GM06990 (cell line): ENCODE measurements around the gene CITED4.

Source experiments
- DNase-seq: peaks from one replicate; pipeline ENCODE4 v3.0.0-alpha.2; 2011; ENCODE audit not compliant: insufficient read length; ENCODE audit errors: extremely low read depth
- H3K27me3 ChIP-seq: replicated peaks from 2 replicates; pipeline ENCODE4 v1.6.0; 2011; ENCODE audit warnings: low read length; ENCODE audit not compliant: control insufficient read depth, insufficient read depth
- H3K36me3 ChIP-seq: 2 replicates; pipeline ENCODE4 v1.5.1; 2011; ENCODE audit warnings: low read length; ENCODE audit not compliant: control insufficient read depth, insufficient read depth
- H3K4me3 ChIP-seq: replicated peaks from 2 replicates; pipeline ENCODE4 v1.5.1; 2011; ENCODE audit warnings: low read depth, mild to moderate bottlenecking, control low read depth, low read length
- TF ChIP-seq, protein P1 (sequence below): IDR thresholded peaks from 2 replicates; pipeline ENCODE4 v1.5.1; 2011; ENCODE audit warnings: low read length, control low read depth, mild to moderate bottlenecking, inconsistent platforms; ENCODE audit not compliant: insufficient read depth, poor library complexity, severe bottlenecking

CITED4 gene

DNA sequence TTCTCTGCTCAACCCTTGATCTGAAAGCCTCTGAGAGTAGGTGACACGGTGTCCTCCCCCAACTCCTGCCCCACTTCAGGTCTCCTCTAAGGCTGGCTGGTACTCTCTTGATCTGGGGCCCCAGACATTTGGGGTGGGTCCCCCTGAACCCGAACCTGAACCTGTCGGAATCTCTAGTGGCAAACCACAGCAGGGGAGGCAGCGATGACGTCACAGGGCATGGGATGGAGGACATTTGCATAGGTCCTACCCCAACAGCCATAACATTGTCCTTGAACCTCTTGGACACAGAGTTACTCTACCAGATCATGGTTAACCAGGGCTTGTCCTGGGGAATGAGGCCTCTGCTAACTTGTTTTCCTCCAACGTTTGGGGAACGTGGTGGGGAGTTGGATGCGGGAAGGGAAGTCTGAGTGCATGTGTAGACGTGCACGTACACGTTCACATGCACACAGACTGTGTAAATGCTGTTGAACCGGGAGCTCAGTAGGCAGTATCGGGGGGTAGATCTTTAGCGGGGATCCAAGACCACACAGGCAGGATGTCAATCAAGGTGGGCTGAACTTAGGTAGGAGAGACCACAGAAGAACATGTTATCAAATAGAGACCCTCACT is 32.4 kb downstream of the CITED4 start:
- H3K36me3 ChIP-seq = no peaks in the 10 kb centered on the region
- no peak for DNase-seq
- H3K4me3 ChIP-seq = no peak overlapping the region
- H3K27me3 ChIP-seq = no peaks in the 10 kb centered on the region
- TF ChIP-seq, protein P1, sequence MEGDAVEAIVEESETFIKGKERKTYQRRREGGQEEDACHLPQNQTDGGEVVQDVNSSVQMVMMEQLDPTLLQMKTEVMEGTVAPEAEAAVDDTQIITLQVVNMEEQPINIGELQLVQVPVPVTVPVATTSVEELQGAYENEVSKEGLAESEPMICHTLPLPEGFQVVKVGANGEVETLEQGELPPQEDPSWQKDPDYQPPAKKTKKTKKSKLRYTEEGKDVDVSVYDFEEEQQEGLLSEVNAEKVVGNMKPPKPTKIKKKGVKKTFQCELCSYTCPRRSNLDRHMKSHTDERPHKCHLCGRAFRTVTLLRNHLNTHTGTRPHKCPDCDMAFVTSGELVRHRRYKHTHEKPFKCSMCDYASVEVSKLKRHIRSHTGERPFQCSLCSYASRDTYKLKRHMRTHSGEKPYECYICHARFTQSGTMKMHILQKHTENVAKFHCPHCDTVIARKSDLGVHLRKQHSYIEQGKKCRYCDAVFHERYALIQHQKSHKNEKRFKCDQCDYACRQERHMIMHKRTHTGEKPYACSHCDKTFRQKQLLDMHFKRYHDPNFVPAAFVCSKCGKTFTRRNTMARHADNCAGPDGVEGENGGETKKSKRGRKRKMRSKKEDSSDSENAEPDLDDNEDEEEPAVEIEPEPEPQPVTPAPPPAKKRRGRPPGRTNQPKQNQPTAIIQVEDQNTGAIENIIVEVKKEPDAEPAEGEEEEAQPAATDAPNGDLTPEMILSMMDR = no peak

DNA sequence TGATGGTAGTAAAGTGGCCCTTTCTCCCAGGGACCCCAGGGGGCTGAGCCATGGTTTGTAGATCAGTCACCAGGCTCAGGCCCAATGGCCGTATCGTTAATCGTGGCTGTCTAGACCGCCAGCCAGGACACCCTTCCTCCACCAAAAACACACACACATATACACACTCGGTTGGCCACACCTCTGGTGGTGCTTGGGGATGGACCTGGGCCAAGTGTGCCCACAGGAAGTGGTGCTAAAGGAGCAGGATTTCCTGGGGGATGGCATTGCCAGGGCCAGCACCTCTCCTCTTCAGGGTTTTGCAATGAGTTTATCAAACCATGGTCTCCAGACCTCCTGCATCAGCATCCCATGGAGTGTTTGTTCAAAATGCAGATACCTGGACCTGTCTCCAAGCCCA is 36.2 kb downstream of the CITED4 start:
- H3K27me3 ChIP-seq = no peaks in the 10 kb centered on the region
- no peaks in the 10 kb centered on the region for H3K36me3 ChIP-seq
- TF ChIP-seq, protein P1 = no peak
- no peak for DNase-seq
- no peak overlapping the region for H3K4me3 ChIP-seq

DNA sequence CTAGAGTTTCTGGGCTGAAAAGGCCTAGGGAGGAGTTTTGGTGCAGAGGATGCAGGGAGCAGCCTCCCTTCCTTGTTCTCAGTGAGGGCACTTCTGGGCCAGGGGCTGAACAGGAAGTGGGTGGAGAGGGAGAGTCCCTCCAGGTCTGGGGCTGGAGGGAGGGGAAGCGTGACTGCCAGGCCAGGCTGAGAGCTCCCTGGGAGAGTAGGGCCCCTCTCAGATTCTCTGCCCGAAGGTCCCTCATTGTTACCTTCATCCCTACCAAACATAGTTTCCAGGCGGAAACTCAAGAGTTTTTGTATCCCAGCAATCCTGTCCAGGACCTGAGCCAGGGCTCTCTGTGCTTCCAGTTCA is 36.8 kb downstream of the CITED4 start:
- DNase-seq = no peak
- H3K36me3 ChIP-seq = no peaks in the 10 kb centered on the region
- TF ChIP-seq, protein P1 = no peak
- H3K4me3 ChIP-seq = no peak overlapping the region
- H3K27me3 ChIP-seq = no peaks in the 10 kb centered on the region

DNA sequence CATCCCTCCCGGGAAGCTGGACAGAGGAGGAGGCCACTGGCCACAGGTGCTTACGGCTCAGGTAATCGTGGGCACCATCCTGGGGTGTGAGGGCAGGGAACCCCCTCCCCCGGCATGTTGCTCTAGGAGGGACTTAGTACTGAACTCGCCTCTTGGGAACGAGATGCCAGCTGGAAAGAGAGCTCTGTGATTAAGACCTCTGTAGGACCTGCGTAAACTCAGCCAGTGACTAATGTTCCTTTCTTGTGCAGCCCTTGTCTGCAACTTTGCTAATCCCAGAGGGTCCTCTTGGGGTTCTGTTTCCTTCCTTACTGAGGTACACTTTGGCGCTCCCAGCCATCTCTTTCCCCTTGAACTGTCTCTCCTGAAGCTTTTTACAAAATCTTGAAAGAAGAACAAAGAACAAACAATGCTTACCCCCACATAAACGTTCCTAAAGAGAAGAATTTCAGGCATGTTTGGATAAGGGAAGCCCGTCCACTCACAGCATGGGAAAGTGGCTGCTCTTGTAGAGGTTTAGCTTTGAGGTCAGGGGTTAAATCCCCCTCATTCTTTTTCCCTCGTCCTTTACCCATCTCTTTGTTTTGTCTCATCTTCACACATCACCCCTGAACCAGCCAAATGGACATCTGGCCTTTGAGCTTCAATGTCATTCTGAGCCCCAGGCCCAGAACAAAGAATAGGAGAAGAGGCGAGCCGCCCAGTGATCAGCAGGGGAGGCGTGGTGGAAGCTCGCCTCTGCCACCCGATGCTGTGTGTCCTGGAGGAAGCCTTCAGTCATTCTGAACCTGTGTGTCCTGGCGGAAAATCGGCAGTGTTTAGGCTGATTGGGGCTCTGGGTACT is 37.4 kb downstream of the CITED4 start:
- no peaks in the 10 kb centered on the region for H3K27me3 ChIP-seq
- H3K4me3 ChIP-seq = no peak overlapping the region
- no peak for DNase-seq
- H3K36me3 ChIP-seq = no peaks in the 10 kb centered on the region
- TF ChIP-seq, protein P1 = no peak

DNA sequence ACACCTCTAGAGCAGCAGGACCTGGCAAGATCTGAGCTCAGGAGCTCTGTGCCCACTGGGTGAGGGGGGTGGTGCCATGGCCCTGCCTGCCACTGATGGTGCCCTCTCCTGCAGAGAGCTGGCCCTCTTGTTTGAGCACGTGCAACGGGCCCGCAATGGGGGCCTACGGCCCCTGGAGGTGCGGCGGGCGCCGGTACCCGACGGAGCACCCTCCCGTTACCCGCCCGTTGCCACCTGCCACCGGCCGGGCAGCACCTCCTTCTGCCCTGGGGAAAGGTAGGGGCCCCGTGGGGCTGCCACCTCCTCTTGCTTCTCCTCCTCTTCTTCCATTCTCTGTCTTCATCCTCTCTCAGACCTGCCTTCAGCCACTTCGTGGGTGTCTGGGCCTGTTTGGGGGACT is 38.2 kb downstream of the CITED4 start:
- DNase-seq = no peak
- TF ChIP-seq, protein P1 = no peak
- H3K27me3 ChIP-seq = no peaks in the 10 kb centered on the region
- H3K36me3 ChIP-seq = no peaks in the 10 kb centered on the region
- no peak overlapping the region for H3K4me3 ChIP-seq
